Epithelial cell of proximal tubule (primary cell): ENCODE data around the gene DDX27. TPM values are rescaled to one million over a fixed set of nuclear protein-coding genes. Genes with fewer than 3 reads are reported as not detected.

Experiments used
- DNase-seq: peaks from one replicate; pipeline ENCODE4 v3.0.0-alpha.2; 2011; ENCODE audit warnings: low read depth
- H3K4me3 ChIP-seq: 2 replicates; pipeline ENCODE4 v1.5.1; 2011; ENCODE audit warnings: low read depth, mild to moderate bottlenecking, low read length
- CTCF ChIP-seq: conservative IDR thresholded peaks from 2 replicates; pipeline ENCODE4 v1.5.1; 2012; ENCODE audit warnings: low read depth, mild to moderate bottlenecking, low read length
- total RNA-seq: library from RNA; depleted of rRNA; stranded (reverse); fragments of >200 nt; gene quantifications from 2 replicates; pipeline ENCODE4 v1.2.3, GENCODE V29; 2015

The DDX27 gene
- total RNA-seq, 1 donor from 2014 or later, result 34.2 TPM

DNA sequence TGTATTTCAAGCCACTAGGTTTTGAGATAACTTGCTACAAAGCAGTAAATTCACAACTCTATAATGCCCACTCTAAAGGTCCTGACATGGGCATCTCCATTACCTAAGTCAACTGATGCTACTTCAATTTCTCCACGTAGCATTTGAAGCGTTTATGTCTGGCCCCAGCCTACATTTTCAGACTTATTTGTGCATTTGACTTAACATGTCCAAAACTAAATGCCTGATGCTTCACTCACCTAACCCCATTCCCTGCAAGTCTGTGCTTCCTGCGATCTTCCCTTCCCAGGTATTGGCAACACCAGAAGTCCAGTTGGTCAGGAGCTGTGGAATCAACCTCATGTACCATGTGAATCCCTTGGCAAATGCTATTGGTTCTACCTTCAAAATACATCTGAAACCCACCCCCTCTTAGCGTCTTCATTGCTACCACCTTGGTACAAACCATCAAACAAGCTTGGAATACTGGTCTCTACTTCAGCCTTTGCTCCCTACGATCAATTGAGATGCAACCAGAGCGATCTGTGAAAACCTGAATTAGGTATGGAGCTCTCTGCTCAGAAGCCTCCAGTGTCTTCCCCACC, 71.5 kb downstream of the DDX27 start:
- no peak for TF ChIP-seq CTCF
- no peak overlapping the region for H3K4me3 ChIP-seq
- DNase-seq, result no peak

DNA sequence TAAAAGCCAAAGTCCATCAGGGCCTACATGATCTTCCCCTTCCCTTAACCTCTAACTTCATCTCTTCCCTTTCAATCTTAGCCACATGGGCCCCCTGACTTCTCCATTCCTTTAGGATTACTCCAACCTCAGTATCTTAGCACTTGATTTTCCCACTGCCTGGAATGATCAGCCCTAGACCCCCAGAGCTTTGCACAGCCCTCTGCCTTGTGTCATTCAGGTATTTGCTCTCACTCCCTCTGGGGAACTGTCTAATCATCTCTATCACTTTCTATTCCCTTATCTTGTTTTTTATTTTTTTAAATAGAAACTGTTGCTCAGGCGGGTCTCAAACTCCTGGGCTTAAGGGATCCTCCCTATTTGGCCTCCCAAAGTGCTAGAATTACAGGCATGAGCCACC, 72.0 kb downstream of the DDX27 start:
- no peak for TF ChIP-seq CTCF
- no peak for DNase-seq
- no peak overlapping the region for H3K4me3 ChIP-seq

- no peak for TF ChIP-seq CTCF
- DNase-seq, result no peak
- H3K4me3 ChIP-seq, result no peak overlapping the region
Observed at GRCh38 chr20:49292010-49292409, 72.8 kb downstream of the DDX27 start.

- H3K4me3 ChIP-seq, result no peak overlapping the region
- no peak for TF ChIP-seq CTCF
- no peak for DNase-seq
Observed at GRCh38 chr20:49293122-49293521, 73.9 kb downstream of the DDX27 start.

Other genes starting within 250 kb of the DDX27 start
- gene CSE1L, start 173.1 kb upstream of the DDX27 start, total RNA-seq, result 136 and 205 TPM in 2 replicates
- 58.6 and 76.0 TPM in 2 replicates for gene STAU1, start 31.1 kb upstream of the DDX27 start, total RNA-seq
- 16.0 and 16.4 TPM in 2 replicates for gene ZNFX1, start 58.6 kb downstream of the DDX27 start, total RNA-seq